Mesothelial cell of epicardium (in vitro differentiated cells): ENCODE measurements around the gene NRBF2. TPM values are rescaled to one million over a fixed set of nuclear protein-coding genes. Genes with fewer than 3 reads are reported as not detected.
A peak's percentile ranks its signal among the peaks of the same experiment; 100 is the strongest.

Source experiments
- DNase-seq, 2 experiments: peaks; one replicate each; pipeline ENCODE4 v3.0.0; 2021; ENCODE audit warnings: low spot score in 2 of 2; ENCODE audit not compliant: unreplicated experiment in 2 of 2
- H3K27ac Mint-ChIP-seq: 2 replicates; pipeline ENCODE4 v1.8.0; 2021; ENCODE audit warnings: mixed read lengths
- H3K27me3 Mint-ChIP-seq: 2 replicates; pipeline ENCODE4 v1.8.0; 2021; ENCODE audit warnings: low read depth, mixed read lengths
- H3K36me3 Mint-ChIP-seq: 2 replicates; pipeline ENCODE4 v1.8.0; 2021; ENCODE audit warnings: mixed read lengths
- H3K4me1 Mint-ChIP-seq: 2 replicates; pipeline ENCODE4 v1.8.0; 2021; ENCODE audit warnings: mixed read lengths
- H3K4me3 Mint-ChIP-seq: 2 replicates; pipeline ENCODE4 v1.8.0; 2021; ENCODE audit warnings: mild to moderate bottlenecking, moderate library complexity, mixed read lengths
- H3K9me3 Mint-ChIP-seq: 2 replicates; pipeline ENCODE4 v1.8.0; 2021; ENCODE audit warnings: mixed read lengths
- CTCF ChIP-seq: fragments of 200-600 bp; sonication (generic); IDR thresholded peaks from one replicate; pipeline ENCODE4 v1.5.0; 2021; ENCODE audit warnings: antibody characterized with exemption; ENCODE audit not compliant: unreplicated experiment
- total RNA-seq: library from RNA; stranded (reverse); gene quantifications from 3 replicates; pipeline ENCODE4 v1.2.1, GENCODE V29; 2021

Gene NRBF2
- total RNA-seq, 1 donor from 2014 or later: 18.2 TPM

- no peak for TF ChIP-seq CTCF
- Mint-ChIP-seq H3K27ac (peak overlapping the region; percentile 25), H3K4me3 (no peak overlapping the region)
Observed at GRCh38 chr10:63168821-63169462, 35.8 kb downstream of the NRBF2 start.

GRCh38 chr10:63169624-63170023, 36.5 kb downstream of the NRBF2 start:
- H3K4me1 Mint-ChIP-seq: peaks cover 10% of the 10 kb centered on the region
- no peaks in the 10 kb centered on the region for H3K27me3 Mint-ChIP-seq
- H3K27ac Mint-ChIP-seq: no peak overlapping the region
- no peak for DNase-seq
- no peak for TF ChIP-seq CTCF
- H3K36me3 Mint-ChIP-seq: peaks cover 36% of the 10 kb centered on the region
- no peaks in the 10 kb centered on the region for H3K9me3 Mint-ChIP-seq
- no peak overlapping the region for H3K4me3 Mint-ChIP-seq

More at GRCh38 chr10:63168821-63169462, 35.8 kb downstream of the NRBF2 start:
- Mint-ChIP-seq H3K9me3 (no peaks in the 10 kb centered on the region), H3K4me1 (peaks cover 10% of the 10 kb centered on the region), H3K27me3 (no peaks in the 10 kb centered on the region), H3K36me3 (peaks cover 31% of the 10 kb centered on the region)
- no peak for DNase-seq

DNA sequence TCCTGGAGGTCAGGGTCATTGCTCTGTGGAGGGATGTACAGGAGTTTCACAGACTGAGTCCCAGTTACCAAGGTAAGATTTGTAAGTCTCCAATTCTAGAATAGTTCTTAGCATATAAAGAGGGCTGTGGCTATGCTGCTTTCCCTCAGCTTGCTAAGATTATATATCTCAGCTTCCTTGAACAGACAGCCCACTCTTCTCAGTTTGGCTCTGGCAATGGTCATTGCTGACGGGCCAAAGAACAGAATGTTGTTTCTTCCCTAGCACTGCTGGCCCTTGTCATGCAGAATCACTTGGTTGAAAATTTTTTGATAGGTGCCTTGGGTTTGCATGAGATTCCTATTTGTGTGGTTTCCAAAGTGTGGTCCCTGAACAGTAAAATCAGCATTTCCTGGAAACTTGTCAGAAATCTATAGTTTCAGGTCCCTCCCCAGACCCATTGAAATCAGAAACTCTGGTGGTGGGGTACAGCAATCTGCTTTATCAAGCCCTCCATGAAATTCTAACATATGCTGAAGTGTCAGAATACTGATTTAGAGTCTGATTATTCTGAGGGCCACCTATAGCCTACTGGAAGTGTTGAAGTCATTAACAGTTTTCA, 38.2 kb downstream of the NRBF2 start:
- Mint-ChIP-seq H3K36me3 (peaks cover 35% of the 10 kb centered on the region), H3K4me3 (no peak overlapping the region), H3K9me3 (no peaks in the 10 kb centered on the region), H3K27ac (peak overlapping the region; percentile 16), H3K4me1 (peaks cover 10% of the 10 kb centered on the region), H3K27me3 (no peaks in the 10 kb centered on the region)
- no peak for TF ChIP-seq CTCF
- DNase-seq: no peak

DNA sequence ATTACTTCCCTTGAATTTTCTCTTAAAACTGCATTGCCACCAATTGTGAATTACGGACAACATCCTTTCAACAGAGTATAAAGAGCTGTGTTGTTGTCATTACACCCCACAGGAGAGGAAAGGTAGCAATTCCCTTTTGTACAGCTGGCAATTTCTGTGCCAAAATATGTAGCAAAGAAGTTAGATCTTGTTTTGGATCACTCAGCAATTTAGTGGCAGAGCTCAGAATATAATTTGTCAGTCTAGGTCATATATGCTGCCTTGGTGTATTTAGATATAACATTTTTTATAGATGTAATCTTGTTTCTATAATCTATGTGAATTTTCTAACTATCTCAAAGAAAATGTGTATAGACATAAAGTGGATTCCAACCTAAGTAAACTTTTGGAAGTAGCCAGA, 38.8 kb downstream of the NRBF2 start:
- Mint-ChIP-seq H3K27ac (no peak overlapping the region), H3K36me3 (peaks cover 37% of the 10 kb centered on the region), H3K27me3 (no peaks in the 10 kb centered on the region), H3K4me1 (peaks cover 9% of the 10 kb centered on the region), H3K4me3 (no peak overlapping the region), H3K9me3 (no peaks in the 10 kb centered on the region)
- DNase-seq: no peak
- no peak for TF ChIP-seq CTCF

DNA sequence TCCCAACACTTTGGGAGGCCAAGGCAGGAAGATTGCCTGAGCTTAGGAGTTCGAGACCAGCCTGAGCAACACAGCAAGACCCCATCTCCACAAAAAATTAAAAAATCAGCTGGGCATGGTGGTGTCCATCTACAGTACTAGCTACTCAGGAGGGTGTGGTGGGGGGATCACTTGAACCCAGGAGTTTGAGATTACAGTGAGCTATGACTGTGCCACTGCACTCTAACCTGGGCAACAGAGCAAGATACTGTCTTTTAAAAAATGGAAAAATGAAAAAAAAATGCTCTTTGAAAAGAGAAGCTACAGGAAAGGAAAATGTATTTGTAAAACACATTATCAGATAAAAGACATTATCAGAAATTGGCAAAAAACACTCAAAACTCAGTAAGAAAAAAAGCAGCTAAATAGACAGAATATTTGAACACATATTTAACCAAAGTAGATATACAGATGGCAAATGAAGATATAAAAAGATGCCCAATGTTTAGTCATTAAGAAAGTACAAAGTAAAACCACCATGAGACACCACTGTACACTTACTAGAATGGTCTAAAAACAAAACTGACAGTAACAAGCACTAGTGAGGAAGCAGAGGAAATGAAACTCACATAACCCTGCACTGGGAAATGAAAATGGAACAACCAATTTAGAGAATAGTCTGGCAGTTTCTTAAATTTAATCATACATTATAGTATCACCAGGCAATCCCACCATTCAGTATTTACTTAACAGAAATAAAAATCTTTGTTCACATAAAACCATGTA, 40.5 kb downstream of the NRBF2 start:
- no peak overlapping the region for H3K27ac Mint-ChIP-seq
- H3K9me3 Mint-ChIP-seq: no peaks in the 10 kb centered on the region
- H3K36me3 Mint-ChIP-seq: peaks cover 43% of the 10 kb centered on the region
- TF ChIP-seq CTCF: no peak
- H3K27me3 Mint-ChIP-seq: no peaks in the 10 kb centered on the region
- no peak for DNase-seq
- no peak overlapping the region for H3K4me3 Mint-ChIP-seq
- peaks cover 7% of the 10 kb centered on the region for H3K4me1 Mint-ChIP-seq
